ENCODE data around the gene CACTIN. TPM values are rescaled to one million over a fixed set of nuclear protein-coding genes. Genes with fewer than 3 reads are reported as not detected.
"Not testable (repeated sequence)": the region's sequence is repeated elsewhere in the genome, so short reads cannot be mapped to it uniquely, and the experiment has no call there.

CACTIN gene
- total RNA-seq, 1 experiment from 2014 or later, result 18.6 TPM

DNA sequence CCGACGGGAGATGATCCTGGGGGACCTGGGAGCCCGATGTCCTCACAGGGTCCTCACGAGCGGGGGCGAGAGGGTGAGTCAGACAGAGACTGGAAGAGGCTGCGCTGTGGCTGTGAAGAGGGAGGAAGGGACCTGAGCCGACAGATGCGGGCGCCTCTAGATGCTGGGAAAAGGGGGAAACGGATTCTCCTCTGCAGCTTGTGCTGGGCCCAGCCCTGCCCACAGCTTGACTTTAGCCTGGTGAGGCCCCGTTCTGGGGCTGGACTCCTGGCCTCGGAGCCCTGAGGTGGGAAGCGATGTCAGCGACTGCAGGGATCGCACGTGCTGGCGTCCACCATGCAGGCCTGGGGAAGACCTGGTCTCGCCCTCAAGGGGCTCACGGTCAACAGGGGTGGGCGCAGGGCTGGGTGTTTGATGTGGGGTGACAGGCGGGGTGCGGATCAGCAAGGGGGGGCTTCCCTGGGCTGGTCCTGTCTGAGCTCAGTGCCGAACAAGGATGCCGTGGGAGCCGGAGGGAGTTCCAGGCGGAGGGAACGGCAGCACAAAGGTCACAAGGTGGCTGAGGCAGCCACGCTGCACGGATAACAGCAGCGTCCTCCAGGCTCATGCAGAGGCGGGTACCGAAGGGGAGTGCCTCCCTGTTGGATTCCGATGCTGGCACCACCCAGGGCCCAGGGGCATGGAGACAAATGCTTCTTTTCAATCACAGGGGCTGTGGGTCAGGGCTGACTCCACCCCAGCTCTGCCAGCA, 41.9 kb upstream of the CACTIN start:
- CTCF ChIA-PET, result no interaction called here
- H3K27ac ChIP-seq, result no peak overlapping the region
- H3K9me3 ChIP-seq (ENCODE audit: insufficient read depth, low read depth), result no peaks in the 10 kb centered on the region
- intact Hi-C loops (cut with micrococcal nuclease; ENCODE audit: unreplicated experiment), result loop anchor here (5.0 kb wide), 1 partner anchor 539 kb away; no protein-coding TSS in a partner anchor
- H3K79me2 ChIP-seq (ENCODE audit: low read depth), result no peaks in the 10 kb centered on the region
- H2AFZ ChIP-seq, result no peak overlapping the region
- H3K4me1 ChIP-seq (replicated peaks; ENCODE audit: insufficient read depth), result no peaks in the 10 kb centered on the region
- POLR2A ChIA-PET (ENCODE audit: unreplicated experiment), result no interaction called here
- no peak overlapping the region for H3K4me2 ChIP-seq
- no peaks in the 10 kb centered on the region for H3K27me3 ChIP-seq (ENCODE audit: insufficient read depth, low read depth)
- H3K4me3 ChIP-seq, result no peak overlapping the region
- H3K9me2 ChIP-seq (ENCODE audit: insufficient read depth), result no peaks in the 10 kb centered on the region
- TF ChIP-seq, protein P1, sequence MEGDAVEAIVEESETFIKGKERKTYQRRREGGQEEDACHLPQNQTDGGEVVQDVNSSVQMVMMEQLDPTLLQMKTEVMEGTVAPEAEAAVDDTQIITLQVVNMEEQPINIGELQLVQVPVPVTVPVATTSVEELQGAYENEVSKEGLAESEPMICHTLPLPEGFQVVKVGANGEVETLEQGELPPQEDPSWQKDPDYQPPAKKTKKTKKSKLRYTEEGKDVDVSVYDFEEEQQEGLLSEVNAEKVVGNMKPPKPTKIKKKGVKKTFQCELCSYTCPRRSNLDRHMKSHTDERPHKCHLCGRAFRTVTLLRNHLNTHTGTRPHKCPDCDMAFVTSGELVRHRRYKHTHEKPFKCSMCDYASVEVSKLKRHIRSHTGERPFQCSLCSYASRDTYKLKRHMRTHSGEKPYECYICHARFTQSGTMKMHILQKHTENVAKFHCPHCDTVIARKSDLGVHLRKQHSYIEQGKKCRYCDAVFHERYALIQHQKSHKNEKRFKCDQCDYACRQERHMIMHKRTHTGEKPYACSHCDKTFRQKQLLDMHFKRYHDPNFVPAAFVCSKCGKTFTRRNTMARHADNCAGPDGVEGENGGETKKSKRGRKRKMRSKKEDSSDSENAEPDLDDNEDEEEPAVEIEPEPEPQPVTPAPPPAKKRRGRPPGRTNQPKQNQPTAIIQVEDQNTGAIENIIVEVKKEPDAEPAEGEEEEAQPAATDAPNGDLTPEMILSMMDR (conservative IDR thresholded peaks at IDR 0.05), result no peak
- TF ChIP-seq EZH2 (IDR thresholded peaks at IDR 0.05; ENCODE audit: low read depth), result no peak
- H4K20me1 ChIP-seq (ENCODE audit: insufficient read depth), result no peaks in the 10 kb centered on the region; the same call in 1 of the 2 replicates
- no TSS peak for BruUV-seq (replicated peaks)
- no peaks in the 10 kb centered on the region for H3F3A ChIP-seq (ENCODE audit: insufficient read depth, low read depth)
- DNase-seq, result no peak
- no peaks in the 10 kb centered on the region for H3K36me3 ChIP-seq (ENCODE audit: low read depth)

DNA sequence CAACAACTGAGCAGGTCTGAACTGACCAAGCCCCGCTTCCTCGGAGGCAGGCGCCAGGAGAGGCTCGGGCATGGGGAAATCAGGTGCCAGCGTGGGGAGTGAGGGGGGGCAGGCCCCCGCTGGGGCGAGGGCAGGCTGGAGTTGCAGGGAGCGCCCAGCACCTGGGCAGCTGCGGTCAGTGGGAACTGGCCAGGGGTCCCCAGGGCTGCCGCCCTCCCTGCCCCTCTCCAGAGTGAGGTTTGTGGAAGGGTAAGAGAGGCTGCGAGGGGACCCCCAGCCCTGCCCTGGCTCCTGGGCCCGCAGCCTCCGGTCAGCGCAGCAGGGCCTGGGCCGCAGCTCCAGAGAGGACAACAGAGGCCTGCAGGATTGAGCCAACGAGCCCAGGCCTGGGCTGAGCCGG, 41.2 kb upstream of the CACTIN start:
- POLR2A ChIA-PET (ENCODE audit: unreplicated experiment), result no interaction called here
- Histone ChIP-seq H3K4me2 (no peak overlapping the region), H3K79me2 (ENCODE audit: low read depth) (no peaks in the 10 kb centered on the region), H3K9me2 (ENCODE audit: insufficient read depth) (no peaks in the 10 kb centered on the region), H3K9me3 (ENCODE audit: insufficient read depth, low read depth) (no peaks in the 10 kb centered on the region), H4K20me1 (ENCODE audit: insufficient read depth) (no peaks in the 10 kb centered on the region; the same call in 1 of the 2 replicates), H3K36me3 (ENCODE audit: low read depth) (no peaks in the 10 kb centered on the region), H2AFZ (no peak overlapping the region), H3K4me1 (replicated peaks; ENCODE audit: insufficient read depth) (no peaks in the 10 kb centered on the region), H3F3A (ENCODE audit: insufficient read depth, low read depth) (no peaks in the 10 kb centered on the region), H3K27ac (no peak overlapping the region), H3K27me3 (ENCODE audit: insufficient read depth, low read depth) (no peaks in the 10 kb centered on the region), H3K4me3 (no peak overlapping the region)
- CTCF ChIA-PET, result no interaction called here
- no TSS peak for BruUV-seq (replicated peaks)
- TF ChIP-seq EZH2 (IDR thresholded peaks at IDR 0.05; ENCODE audit: low read depth), result no peak
- TF ChIP-seq, protein P1 (conservative IDR thresholded peaks at IDR 0.05), result no peak
- intact Hi-C loops (cut with micrococcal nuclease; ENCODE audit: unreplicated experiment), result loop anchor here (5.0 kb wide), 1 partner anchor 540 kb away; no protein-coding TSS in a partner anchor
- DNase-seq, result no peak

DNA sequence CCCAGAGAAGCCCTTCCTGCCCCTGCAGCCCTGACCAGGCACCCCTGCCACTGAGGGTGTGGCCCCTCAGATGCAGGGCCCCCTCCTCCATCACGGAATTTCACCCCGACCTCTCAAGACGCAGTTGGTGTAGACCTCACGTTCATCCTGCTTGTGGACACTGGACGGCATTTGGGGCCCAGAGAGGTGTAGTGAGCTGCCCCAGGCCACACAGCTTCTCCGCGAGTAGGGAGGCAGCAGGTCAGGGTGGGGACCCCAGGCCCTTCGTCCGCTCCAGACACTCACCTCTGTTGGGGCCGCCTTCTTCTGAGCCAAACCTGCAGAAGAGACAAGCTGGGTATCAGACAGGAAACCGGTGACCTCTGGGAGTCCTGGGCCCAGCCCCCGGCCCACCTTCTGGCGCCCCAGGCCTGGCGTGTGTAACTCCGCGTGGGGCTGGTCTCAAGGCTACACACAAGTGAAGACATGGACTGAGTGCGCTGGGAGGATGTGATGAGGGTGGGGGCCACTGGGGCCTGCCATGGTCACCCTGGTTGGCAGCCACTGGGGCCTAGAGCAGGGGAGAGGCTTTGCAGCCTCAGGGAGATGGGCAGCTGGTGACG, 40.5 kb upstream of the CACTIN start:
- Histone ChIP-seq H3K4me1 (replicated peaks; ENCODE audit: insufficient read depth) (no peaks in the 10 kb centered on the region), H3F3A (ENCODE audit: insufficient read depth, low read depth) (no peaks in the 10 kb centered on the region), H3K9me2 (ENCODE audit: insufficient read depth) (no peaks in the 10 kb centered on the region), H3K9me3 (ENCODE audit: insufficient read depth, low read depth) (no peaks in the 10 kb centered on the region), H2AFZ (no peak overlapping the region), H3K27me3 (ENCODE audit: insufficient read depth, low read depth) (no peaks in the 10 kb centered on the region), H3K4me3 (no peak overlapping the region), H3K27ac (no peak overlapping the region), H3K4me2 (no peak overlapping the region), H3K36me3 (ENCODE audit: low read depth) (no peaks in the 10 kb centered on the region), H4K20me1 (ENCODE audit: insufficient read depth) (no peaks in the 10 kb centered on the region; the same call in 1 of the 2 replicates), H3K79me2 (ENCODE audit: low read depth) (no peaks in the 10 kb centered on the region)
- BruUV-seq (replicated peaks), result no TSS peak
- ChIA-PET CTCF (no interaction called here), POLR2A (ENCODE audit: unreplicated experiment) (no interaction called here)
- no peak for DNase-seq
- intact Hi-C loops (cut with micrococcal nuclease; ENCODE audit: unreplicated experiment), result loop anchor here (5.0 kb wide), 1 partner anchor 540 kb away; no protein-coding TSS in a partner anchor
- TF ChIP-seq EZH2 (IDR thresholded peaks at IDR 0.05; ENCODE audit: low read depth), result no peak
- TF ChIP-seq, protein P1 (conservative IDR thresholded peaks at IDR 0.05), result no peak

DNA sequence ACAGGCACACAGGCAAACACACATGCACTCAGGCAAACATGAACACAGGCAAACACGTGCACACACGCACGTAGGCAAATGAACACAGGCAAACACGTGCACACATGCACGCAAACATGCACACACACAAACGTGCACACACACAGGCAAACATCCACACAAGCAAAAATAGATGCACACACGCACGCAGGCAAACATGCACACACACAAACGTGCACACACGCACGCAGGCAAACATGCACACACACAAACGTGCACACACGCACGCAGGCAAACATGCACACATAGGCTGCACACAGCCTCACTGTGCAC, 39.9 kb upstream of the CACTIN start:
- H3K27ac ChIP-seq; H3K27me3 ChIP-seq (ENCODE audit: insufficient read depth, low read depth); DNase-seq; H3K4me1 ChIP-seq (replicated peaks; ENCODE audit: insufficient read depth); H3K9me3 ChIP-seq (ENCODE audit: insufficient read depth, low read depth); CTCF ChIA-PET; H3F3A ChIP-seq (ENCODE audit: insufficient read depth, low read depth); H4K20me1 ChIP-seq (ENCODE audit: insufficient read depth); H3K4me3 ChIP-seq; H3K4me2 ChIP-seq; POLR2A ChIA-PET (ENCODE audit: unreplicated experiment); H3K36me3 ChIP-seq (ENCODE audit: low read depth); H3K79me2 ChIP-seq (ENCODE audit: low read depth); H2AFZ ChIP-seq; BruUV-seq (replicated peaks); H3K9me2 ChIP-seq (ENCODE audit: insufficient read depth): not testable (repeated sequence)
- intact Hi-C loops (cut with micrococcal nuclease; ENCODE audit: unreplicated experiment), result loop anchor here (1.0 to 5.0 kb wide), 2 partner anchors 183 to 541 kb away; no protein-coding TSS in a partner anchor
